HUES48 (cell line): ENCODE measurements around the gene KIF25.
A peak's percentile ranks its signal among the peaks of the same experiment; 100 is the strongest.

Experiments
- H3K27ac ChIP-seq: one replicate; pipeline ENCODE4 v1.7.0; 2013; ENCODE audit warnings: low read depth, low read length, inconsistent platforms
- H3K27me3 ChIP-seq: 2 replicates; pipeline ENCODE4 v1.6.1; 2013; ENCODE audit warnings: mild to moderate bottlenecking, low read length; ENCODE audit not compliant: control insufficient read depth, insufficient read depth
- H3K36me3 ChIP-seq: 2 replicates; pipeline ENCODE4 v1.6.1; 2013; ENCODE audit warnings: low read length; ENCODE audit not compliant: control insufficient read depth, insufficient read depth
- H3K4me1 ChIP-seq: 2 replicates; pipeline ENCODE4 v1.6.1; 2013; ENCODE audit warnings: mild to moderate bottlenecking, low read length; ENCODE audit not compliant: control insufficient read depth, insufficient read depth
- H3K4me3 ChIP-seq: 2 replicates; pipeline ENCODE4 v1.5.1; 2013; ENCODE audit warnings: mild to moderate bottlenecking, low read depth, low read length
- H3K9ac ChIP-seq: 2 replicates; pipeline ENCODE4 v1.6.1; 2013; ENCODE audit warnings: mild to moderate bottlenecking, low read depth, low read length, moderate library complexity
- H3K9me3 ChIP-seq: 2 replicates; pipeline ENCODE4 v1.6.1; 2013; ENCODE audit warnings: low read length; ENCODE audit not compliant: control insufficient read depth, insufficient read depth

Gene KIF25

GRCh38 chr6:167960579-167960978 is 36.9 kb upstream of the KIF25 start:
- Histone ChIP-seq H3K9ac (no peak overlapping the region), H3K4me3 (no peak overlapping the region), H3K36me3 (peaks cover 64% of the 10 kb centered on the region), H3K27ac (no peak overlapping the region), H3K9me3 (no peaks in the 10 kb centered on the region), H3K27me3 (no peaks in the 10 kb centered on the region), H3K4me1 (no peaks in the 10 kb centered on the region)

- Histone ChIP-seq H3K9ac (no peak overlapping the region), H3K4me1 (no peaks in the 10 kb centered on the region), H3K4me3 (no peak overlapping the region), H3K36me3 (peaks cover 68% of the 10 kb centered on the region), H3K9me3 (no peaks in the 10 kb centered on the region), H3K27me3 (no peaks in the 10 kb centered on the region), H3K27ac (no peak overlapping the region)
Observed at GRCh38 chr6:167962711-167963110, 34.8 kb upstream of the KIF25 start.

DNA sequence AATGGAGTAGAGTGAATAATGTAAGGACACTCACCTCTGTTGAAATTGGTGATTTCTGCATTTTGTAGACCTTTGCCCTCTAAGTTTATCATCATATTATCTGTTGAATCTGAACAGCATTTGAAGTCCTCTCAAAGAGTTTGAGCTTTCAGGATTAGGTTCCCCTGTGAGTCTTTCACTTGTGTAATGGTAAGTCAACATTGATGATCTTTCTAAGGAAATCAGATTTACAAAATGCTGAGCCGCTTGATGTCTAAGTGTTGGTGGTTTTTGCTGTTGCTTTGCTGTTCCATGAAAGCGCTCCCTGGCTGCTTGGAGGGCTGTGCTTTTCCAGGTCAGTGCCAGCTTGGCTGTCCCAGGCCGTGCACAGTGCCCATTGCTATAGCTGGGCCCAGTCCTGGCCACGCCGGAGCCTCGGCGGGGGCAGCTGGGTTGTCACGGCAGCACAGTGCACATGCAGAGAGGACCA is 33.8 kb upstream of the KIF25 start:
- Histone ChIP-seq H3K27ac (peak overlapping the region; percentile 47), H3K9me3 (no peaks in the 10 kb centered on the region), H3K4me1 (no peaks in the 10 kb centered on the region), H3K4me3 (no peak overlapping the region), H3K36me3 (peaks cover 71% of the 10 kb centered on the region), H3K9ac (no peak overlapping the region), H3K27me3 (no peaks in the 10 kb centered on the region)

GRCh38 chr6:167965592-167966539 is 31.6 kb upstream of the KIF25 start:
- H3K9me3 ChIP-seq: no peaks in the 10 kb centered on the region
- H3K9ac ChIP-seq: no peak overlapping the region
- H3K36me3 ChIP-seq: peaks cover 87% of the 10 kb centered on the region
- H3K4me3 ChIP-seq: no peak overlapping the region
- no peaks in the 10 kb centered on the region for H3K27me3 ChIP-seq
- H3K4me1 ChIP-seq: no peaks in the 10 kb centered on the region
- H3K27ac ChIP-seq: no peak overlapping the region

DNA sequence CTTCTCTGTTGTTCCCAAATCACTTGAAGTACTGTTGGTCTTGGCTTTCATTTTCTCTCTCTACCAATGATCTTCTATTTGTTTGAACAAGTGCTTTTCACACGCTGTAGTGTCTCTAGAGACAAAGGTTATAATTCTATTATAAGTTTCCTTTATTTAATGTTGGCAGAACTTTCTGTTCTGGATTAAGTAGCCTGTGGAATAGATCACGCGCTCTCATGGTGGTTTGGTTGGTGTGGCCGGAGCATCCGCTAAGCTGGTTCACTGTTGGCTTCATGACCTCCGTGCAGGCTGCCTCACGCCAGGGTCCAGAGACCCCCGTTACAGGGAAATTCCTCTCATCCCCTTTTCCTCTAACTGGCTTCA is 30.9 kb upstream of the KIF25 start:
- H3K36me3 ChIP-seq: peaks cover 93% of the 10 kb centered on the region
- no peaks in the 10 kb centered on the region for H3K9me3 ChIP-seq
- H3K4me1 ChIP-seq: no peaks in the 10 kb centered on the region

GRCh38 chr6:167968091-167968490 is 29.4 kb upstream of the KIF25 start:
- Histone ChIP-seq H3K4me3 (no peak overlapping the region), H3K36me3 (peaks cover 80% of the 10 kb centered on the region), H3K27ac (no peak overlapping the region), H3K9ac (no peak overlapping the region), H3K9me3 (no peaks in the 10 kb centered on the region), H3K4me1 (peaks cover 6% of the 10 kb centered on the region), H3K27me3 (no peaks in the 10 kb centered on the region)

More for the DNA sequence above, 30.9 kb upstream of the KIF25 start:
- Histone ChIP-seq H3K27ac (no peak overlapping the region), H3K9ac (no peak overlapping the region), H3K27me3 (no peaks in the 10 kb centered on the region), H3K4me3 (no peak overlapping the region)

DNA sequence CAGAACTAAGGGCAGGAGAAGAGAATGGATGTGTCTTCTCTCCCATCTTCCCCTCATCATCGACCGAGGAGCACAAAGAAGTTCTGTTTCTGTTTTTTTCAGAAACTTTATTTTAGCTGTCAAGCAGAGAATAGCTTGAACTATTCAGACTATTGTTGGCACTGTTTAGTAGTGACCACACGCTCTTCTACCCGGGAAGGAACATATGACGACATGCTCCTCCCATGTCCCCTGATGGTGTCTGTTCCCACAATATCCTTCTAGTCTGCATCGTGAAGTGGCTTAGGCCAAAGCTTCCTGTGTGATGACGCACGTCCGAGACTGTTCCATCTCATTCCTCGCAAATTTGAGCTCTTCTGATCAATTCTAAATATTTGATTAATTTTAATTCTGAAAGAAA is 27.2 kb upstream of the KIF25 start:
- Histone ChIP-seq H3K9ac (no peak overlapping the region), H3K9me3 (no peaks in the 10 kb centered on the region), H3K27ac (no peak overlapping the region), H3K4me1 (peaks cover 13% of the 10 kb centered on the region), H3K4me3 (no peak overlapping the region), H3K36me3 (peaks cover 60% of the 10 kb centered on the region), H3K27me3 (no peaks in the 10 kb centered on the region)

DNA sequence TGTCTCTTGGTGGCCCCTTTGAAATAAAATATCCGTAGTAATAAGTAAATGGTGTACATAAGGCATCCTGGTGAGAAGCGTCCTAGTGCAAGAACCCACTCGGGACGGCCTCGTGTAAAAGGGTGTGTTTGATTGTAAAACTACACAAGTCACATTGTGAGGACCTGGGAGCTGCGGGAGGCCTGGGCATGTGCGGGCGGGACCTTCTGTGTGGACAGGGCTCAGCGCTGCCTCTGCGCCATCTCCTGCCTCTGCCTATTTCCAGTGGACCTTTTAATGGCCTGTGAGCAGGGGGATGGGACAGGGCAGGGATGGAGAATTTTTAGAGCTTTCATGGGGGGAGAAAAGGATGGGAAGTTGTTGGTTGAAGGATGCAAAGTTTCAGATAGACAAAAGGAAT is 25.3 kb upstream of the KIF25 start:
- Histone ChIP-seq H3K9me3 (no peaks in the 10 kb centered on the region), H3K4me3 (no peak overlapping the region), H3K27ac (no peak overlapping the region), H3K9ac (no peak overlapping the region), H3K27me3 (no peaks in the 10 kb centered on the region), H3K4me1 (peaks cover 13% of the 10 kb centered on the region), H3K36me3 (peaks cover 41% of the 10 kb centered on the region)

GRCh38 chr6:167973148-167973885 is 24.2 kb upstream of the KIF25 start:
- Histone ChIP-seq H3K27me3 (no peaks in the 10 kb centered on the region), H3K4me3 (no peak overlapping the region), H3K36me3 (peaks cover 32% of the 10 kb centered on the region), H3K27ac (no peak overlapping the region), H3K9ac (no peak overlapping the region), H3K9me3 (no peaks in the 10 kb centered on the region), H3K4me1 (peaks cover 13% of the 10 kb centered on the region)

DNA sequence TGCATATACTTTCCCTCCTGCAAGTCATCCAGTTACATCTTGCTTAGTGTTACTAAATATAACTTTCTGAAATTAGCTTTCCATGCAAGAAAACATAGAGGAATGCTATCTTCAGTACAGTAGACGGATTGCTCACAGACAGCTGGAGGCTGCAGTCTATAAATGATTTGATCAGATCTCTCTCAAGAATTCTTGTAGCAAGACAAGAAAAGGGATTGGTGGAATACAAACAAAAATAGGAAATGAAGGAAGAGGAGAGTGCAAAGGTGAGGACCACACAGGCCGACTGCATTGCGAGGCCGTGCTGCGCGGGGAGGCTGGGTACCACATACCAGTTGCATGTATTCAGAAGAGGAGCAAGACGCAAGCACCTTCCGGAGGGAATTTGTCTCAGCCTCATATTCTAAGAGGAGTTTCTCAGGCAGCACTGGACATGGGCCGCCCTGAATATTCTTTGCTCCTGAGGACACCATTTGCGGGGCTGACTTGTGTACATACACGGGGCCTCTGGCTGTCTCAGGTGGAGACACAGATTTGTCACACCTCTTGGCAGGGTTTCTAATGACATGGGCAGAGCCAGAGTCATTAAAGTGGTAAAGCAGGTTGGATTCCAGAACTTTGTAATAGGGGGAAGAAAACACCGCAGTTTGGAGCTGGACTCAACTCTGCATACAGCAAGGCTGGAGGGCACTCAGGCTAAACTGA is 22.7 kb upstream of the KIF25 start:
- no peaks in the 10 kb centered on the region for H3K27me3 ChIP-seq

More for the DNA sequence above, 22.7 kb upstream of the KIF25 start:
- Histone ChIP-seq H3K36me3 (peaks cover 17% of the 10 kb centered on the region), H3K9ac (no peak overlapping the region), H3K27ac (no peak overlapping the region), H3K4me3 (no peak overlapping the region), H3K9me3 (no peaks in the 10 kb centered on the region), H3K4me1 (peaks cover 13% of the 10 kb centered on the region)
